Esophagus squamous epithelium (tissue), 5 donors: ENCODE results near the gene EVC. TPM values are rescaled to one million over a fixed set of nuclear protein-coding genes. Genes with fewer than 3 reads are reported as not detected.

Experiments used
- DNase-seq: peaks from one replicate; lab custom pipeline; 2025; lab: John Stamatoyannopoulos, UW
- H3K27ac ChIP-seq, 4 donors: fragments of 200-600 bp; sonication (generic); one replicate each; pipeline ENCODE4 v1.5.1; 2016 to 2019; ENCODE audit warnings: mild to moderate bottlenecking in 1 of 4
- H3K27me3 ChIP-seq, 4 donors: fragments of 200-600 bp; sonication (generic); 1 replicate in 3 of 4; 2 replicates in 1 of 4; pipeline versions ENCODE4 v1.5.1 to v1.6.0; 2017 to 2021; ENCODE audit warnings: antibody characterized with exemption in 1 of 4
- H3K36me3 ChIP-seq, 3 donors: fragments of 200-600 bp; sonication (generic); one replicate each; pipeline ENCODE4 v1.5.1; 2016 to 2019
- H3K4me1 ChIP-seq, 3 donors: fragments of 200-600 bp; sonication (generic); one replicate each; pipeline ENCODE4 v1.5.1; 2017 to 2019
- H3K4me3 ChIP-seq, 4 donors: fragments of 200-600 bp; sonication (generic); 1 replicate in 3 of 4; 2 replicates in 1 of 4; pipeline ENCODE4 v1.5.1; 2016 to 2019; ENCODE audit warnings: mild to moderate bottlenecking in 2 of 4, moderate library complexity in 1 of 4
- H3K9me3 ChIP-seq, 3 donors: fragments of 200-600 bp; sonication (generic); one replicate each; pipeline ENCODE4 v1.5.1; 2016 to 2019
- POLR2A ChIP-seq, 4 donors: fragments of 450-650 bp; IDR thresholded peaks; one replicate each; pipeline ENCODE4 v1.6.1; 2017; ENCODE audit warnings: antibody characterized with exemption in 4 of 4, mild to moderate bottlenecking in 4 of 4, moderate library complexity in 3 of 4
- whole genome bisulfite sequencing, 2 donors: methylation state at CpG; one replicate each; pipeline ENCODE4 v1.1.5; 2018; 5-methylcytosine and 5-hydroxymethylcytosine counted together
- intact Hi-C: fragments of 100-400 bp; cut with DNase I; formaldehyde crosslinking; loops from one replicate; pipeline ENCODE4 v1.15.0; 2022
- total RNA-seq, 4 donors: library from RNA; depleted of rRNA; stranded (reverse); fragments of >200 nt; gene quantifications; one replicate each; pipeline ENCODE4 v1.1.0, GENCODE V29; 2016
- TF ChIP-seq, protein P1 (sequence below), 6 experiments: fragments of 450-650 bp in 4 of 6; fragments of 200-600 bp in 2 of 6; sonication (generic) in 2 of 6; IDR thresholded peaks; one replicate each; pipeline ENCODE4 v1.5.1; 2016 to 2019; ENCODE audit warnings: antibody characterized with exemption in 6 of 6, mild to moderate bottlenecking in 4 of 6, moderate library complexity in 4 of 6
- donor health status: DM: yes; HTN: yes; CAD: no.

EVC gene
- total RNA-seq, 4 donors from 2014 or later = 4.2 to 17.2 (median 6.3) TPM

DNA sequence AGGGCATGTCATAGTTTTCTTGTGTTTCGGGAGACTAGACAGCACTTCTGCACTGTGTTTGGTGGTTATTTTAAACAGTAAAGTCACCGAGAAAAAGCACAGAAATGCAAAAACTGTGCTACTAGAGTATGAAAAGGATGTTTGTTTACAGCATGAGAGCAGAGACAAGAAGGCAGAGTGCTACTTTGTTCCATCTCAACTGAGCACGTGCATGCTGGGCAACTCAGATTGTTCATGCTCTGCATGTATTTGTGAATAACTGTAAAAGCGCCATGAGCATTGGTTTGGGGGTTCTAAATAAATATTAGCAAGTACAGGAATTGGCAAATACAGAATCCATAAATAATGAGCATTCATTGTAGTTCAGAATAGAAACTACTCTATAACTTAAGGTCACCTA lies 7.4 kb downstream of the EVC start:
- Histone ChIP-seq H3K4me3 (no peak overlapping the region), H3K27me3 (no peaks in the 10 kb centered on the region), H3K36me3 (peaks cover 0 to 21% (median 0%) of the 10 kb centered on the region in 3 donors), H3K4me1 (no peaks in the 10 kb centered on the region), H3K9me3 (peaks cover 0 to 7% (median 0%) of the 10 kb centered on the region in 3 donors), H3K27ac (no peak overlapping the region)
- no peak for DNase-seq
- intact Hi-C loops = no loop called here
- TF ChIP-seq, protein P1, sequence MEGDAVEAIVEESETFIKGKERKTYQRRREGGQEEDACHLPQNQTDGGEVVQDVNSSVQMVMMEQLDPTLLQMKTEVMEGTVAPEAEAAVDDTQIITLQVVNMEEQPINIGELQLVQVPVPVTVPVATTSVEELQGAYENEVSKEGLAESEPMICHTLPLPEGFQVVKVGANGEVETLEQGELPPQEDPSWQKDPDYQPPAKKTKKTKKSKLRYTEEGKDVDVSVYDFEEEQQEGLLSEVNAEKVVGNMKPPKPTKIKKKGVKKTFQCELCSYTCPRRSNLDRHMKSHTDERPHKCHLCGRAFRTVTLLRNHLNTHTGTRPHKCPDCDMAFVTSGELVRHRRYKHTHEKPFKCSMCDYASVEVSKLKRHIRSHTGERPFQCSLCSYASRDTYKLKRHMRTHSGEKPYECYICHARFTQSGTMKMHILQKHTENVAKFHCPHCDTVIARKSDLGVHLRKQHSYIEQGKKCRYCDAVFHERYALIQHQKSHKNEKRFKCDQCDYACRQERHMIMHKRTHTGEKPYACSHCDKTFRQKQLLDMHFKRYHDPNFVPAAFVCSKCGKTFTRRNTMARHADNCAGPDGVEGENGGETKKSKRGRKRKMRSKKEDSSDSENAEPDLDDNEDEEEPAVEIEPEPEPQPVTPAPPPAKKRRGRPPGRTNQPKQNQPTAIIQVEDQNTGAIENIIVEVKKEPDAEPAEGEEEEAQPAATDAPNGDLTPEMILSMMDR (IDR thresholded peaks at IDR 0.05) = no peak
- no peak for TF ChIP-seq POLR2A (IDR thresholded peaks at IDR 0.05)
- 70 to 77% methylated on average over 4 of the region's 4 CpGs for WGBS, 2 donors

DNA sequence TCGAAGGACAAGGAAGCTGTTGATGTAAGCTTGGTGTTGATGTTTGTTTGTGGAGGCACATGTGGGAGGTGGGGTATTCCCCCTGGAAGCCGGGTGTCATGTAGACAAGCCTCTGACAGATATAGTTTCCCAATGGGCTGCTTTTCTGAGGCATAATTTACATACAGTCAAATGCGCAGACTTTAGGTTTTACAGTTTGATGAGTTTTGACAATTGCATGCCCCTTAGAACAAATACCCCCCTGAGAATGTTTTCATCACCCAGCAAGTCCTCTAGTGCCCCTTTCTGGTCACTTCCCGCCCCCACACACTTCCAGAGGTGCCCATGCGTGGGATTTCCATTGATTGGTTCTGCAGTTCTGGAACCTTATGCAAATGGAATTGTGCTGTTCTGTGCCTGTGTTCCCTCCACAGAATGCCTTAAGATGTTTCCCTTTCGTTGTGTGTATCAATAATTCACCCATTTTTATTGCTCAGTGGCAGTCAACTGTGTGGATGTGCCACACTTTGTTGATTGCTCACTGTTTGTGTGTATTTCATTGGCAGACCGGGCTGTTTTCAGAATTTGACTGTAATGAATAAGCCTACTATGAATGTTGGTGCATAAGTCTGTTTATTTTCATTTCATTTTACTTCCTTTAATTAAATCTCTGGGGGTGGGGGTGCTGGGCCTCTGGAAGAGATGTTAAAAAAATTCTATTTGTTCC lies 8.5 kb downstream of the EVC start:
- Histone ChIP-seq H3K9me3 (peaks cover 0 to 7% (median 0%) of the 10 kb centered on the region in 3 donors), H3K36me3 (peaks cover 0 to 27% (median 0%) of the 10 kb centered on the region in 3 donors), H3K27ac (no peak overlapping the region), H3K4me1 (no peaks in the 10 kb centered on the region), H3K27me3 (no peaks in the 10 kb centered on the region), H3K4me3 (no peak overlapping the region)
- intact Hi-C loops = no loop called here
- TF ChIP-seq, protein P1 (IDR thresholded peaks at IDR 0.05) = no peak
- TF ChIP-seq POLR2A (IDR thresholded peaks at IDR 0.05) = no peak
- DNase-seq = no peak
- WGBS, 2 donors = 80 to 82% methylated on average over 7 of the region's 7 CpGs

GRCh38 chr4:5720157-5720850 lies 9.3 kb downstream of the EVC start:
- TF ChIP-seq POLR2A (IDR thresholded peaks at IDR 0.05) = no peak
- TF ChIP-seq, protein P1 (IDR thresholded peaks at IDR 0.05) = no peak
- H3K4me1 ChIP-seq = no peaks in the 10 kb centered on the region
- intact Hi-C loops = no loop called here
- no peaks in the 10 kb centered on the region for H3K27me3 ChIP-seq
- peaks cover 0 to 2% (median 0%) of the 10 kb centered on the region in 3 donors for H3K9me3 ChIP-seq
- no peak overlapping the region for H3K27ac ChIP-seq
- peaks cover 0 to 34% (median 0%) of the 10 kb centered on the region in 3 donors for H3K36me3 ChIP-seq
- no peak for DNase-seq
- no peak overlapping the region for H3K4me3 ChIP-seq
- WGBS, 2 donors = 81 to 86% methylated on average over 13 to 15 of the region's 16 CpGs

- no peak for DNase-seq
- peaks cover 0 to 36% (median 0%) of the 10 kb centered on the region in 3 donors for H3K36me3 ChIP-seq
- 77 to 85% methylated on average over 3 of the region's 3 CpGs for WGBS, 2 donors
- no peaks in the 10 kb centered on the region for H3K9me3 ChIP-seq
- H3K4me1 ChIP-seq = no peaks in the 10 kb centered on the region
- H3K27me3 ChIP-seq = no peaks in the 10 kb centered on the region
- TF ChIP-seq, protein P1 (IDR thresholded peaks at IDR 0.05) = no peak
- TF ChIP-seq POLR2A (IDR thresholded peaks at IDR 0.05) = no peak
- no peak overlapping the region for H3K4me3 ChIP-seq
- intact Hi-C loops = no loop called here
- no peak overlapping the region for H3K27ac ChIP-seq
These were observed 10.0 kb downstream of the EVC start for GRCh38 chr4:5720980-5721379.

DNA sequence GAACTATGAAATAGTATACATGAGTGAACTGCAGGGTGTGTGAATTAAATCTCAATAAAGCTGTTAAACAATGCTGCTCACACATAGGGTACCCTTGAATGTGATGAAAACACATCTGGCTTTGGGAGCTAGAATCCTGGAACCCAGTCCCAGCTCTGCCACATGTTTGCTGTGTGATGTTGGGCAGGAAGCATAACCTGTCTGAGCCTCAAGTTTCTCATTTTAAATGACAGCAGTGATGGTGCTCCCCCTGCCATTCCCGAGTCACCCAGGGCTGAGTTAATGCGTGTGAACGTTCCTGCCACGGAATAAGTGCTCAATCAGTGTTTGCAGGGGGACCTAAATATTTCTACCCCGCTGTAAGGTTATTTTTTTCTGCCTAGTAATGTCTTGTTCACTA lies 10.9 kb downstream of the EVC start:
- intact Hi-C loops = no loop called here
- Histone ChIP-seq H3K36me3 (peaks cover 0 to 40% (median 0%) of the 10 kb centered on the region in 3 donors), H3K27me3 (no peaks in the 10 kb centered on the region), H3K4me3 (no peak overlapping the region), H3K9me3 (no peaks in the 10 kb centered on the region), H3K4me1 (no peaks in the 10 kb centered on the region), H3K27ac (no peak overlapping the region)
- DNase-seq = no peak
- 67 to 89% methylated on average over 5 of the region's 5 CpGs for WGBS, 2 donors
- no peak for TF ChIP-seq POLR2A (IDR thresholded peaks at IDR 0.05)
- TF ChIP-seq, protein P1 (IDR thresholded peaks at IDR 0.05) = no peak
